Central memory CD4-positive, alpha-beta T cell (primary cell): ENCODE data around the gene SRC.

Source experiments
- DNase-seq: peaks from one replicate; pipeline ENCODE4 v3.0.0; 2022

The SRC gene

DNA sequence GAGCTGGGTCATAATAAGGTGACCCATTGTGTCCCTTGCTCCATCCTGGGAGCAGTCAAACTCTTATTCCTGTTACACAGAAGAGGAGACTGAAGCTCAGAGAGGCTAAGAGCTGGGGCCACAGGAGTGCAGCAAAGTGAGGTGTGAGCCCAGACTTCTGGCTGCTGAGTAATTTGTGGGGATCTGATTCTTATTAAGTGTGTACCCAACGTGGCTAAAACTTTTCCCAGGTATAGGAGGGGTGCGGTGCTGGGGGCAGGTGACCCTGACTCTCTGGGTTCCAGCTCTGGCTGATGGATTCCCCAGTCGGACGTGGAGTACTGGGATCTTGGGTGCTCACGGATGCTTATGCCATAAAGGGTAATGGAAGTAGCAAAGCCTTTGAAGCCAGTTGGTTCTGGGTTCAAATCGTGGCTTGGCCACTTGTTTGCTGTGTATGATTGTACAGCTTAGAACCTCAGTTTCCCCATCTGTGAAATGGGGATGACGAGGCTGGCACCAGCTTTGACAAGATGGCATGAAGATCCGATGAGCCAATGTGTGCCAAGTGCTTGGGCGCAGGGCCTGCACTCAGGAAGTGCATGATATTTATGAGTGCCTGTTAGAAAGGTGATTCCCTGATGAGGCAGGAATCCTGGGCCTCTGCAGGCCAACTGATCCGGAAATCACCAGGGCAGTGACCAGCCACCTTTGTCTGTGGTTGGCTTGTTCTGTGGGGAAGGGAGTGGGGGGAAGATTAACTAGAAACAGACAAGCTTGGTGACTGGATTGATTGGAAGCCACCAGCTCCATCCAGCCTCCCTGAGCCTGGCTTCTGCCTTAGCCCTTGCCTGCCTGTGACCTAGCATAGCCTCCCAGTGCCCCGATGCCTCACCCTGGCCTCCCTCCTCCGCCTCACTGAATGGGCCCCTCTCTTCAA, 6.0 kb downstream of the SRC start:
- no peak for DNase-seq

DNA sequence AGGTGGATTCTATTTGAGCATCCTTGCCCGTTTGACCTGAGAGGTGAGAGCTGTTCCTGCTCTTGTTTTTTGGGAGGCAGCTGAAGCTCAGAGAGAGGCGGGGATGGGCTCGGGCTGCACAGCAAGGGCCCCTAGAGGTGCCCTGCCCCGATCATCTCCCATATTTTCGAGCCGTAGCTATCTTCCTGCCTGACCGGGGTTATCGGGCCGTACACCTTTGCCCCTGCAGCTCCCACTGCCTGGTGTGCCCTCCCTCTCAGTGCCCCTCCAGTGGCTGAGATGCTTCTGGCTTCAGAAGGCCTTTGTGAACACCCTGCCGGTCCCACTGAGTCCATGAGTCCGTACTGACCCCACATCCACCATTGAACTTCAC, 6.7 kb downstream of the SRC start:
- DNase-seq = no peak

DNA sequence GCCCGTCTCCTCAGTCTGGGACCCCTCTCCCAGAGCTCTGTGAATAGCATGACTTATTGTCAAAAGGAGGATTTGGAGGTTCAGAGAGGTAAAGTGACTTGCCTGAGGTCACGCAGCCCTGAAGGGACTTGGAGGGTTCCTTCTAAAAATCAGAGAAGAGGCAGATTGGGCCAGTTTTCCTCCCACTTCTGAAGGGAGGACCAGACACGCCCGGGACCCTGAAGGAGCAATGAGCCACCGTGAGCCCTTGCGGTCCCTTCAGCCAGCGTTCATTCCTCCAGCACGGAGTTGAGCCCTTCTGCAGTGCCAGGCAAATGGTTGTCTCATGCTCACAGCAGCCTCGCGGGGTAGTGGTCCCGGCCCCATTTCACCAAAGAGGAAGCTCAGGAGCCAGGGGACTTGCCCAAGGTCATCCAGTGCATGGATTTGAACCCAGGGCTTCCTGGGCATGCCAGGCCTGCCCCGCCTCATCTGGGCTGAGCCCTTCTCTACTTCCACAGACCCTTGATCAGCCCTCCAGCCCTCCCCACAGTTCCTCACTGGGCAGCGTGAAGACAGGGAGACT, 7.4 kb downstream of the SRC start:
- no peak for DNase-seq

DNA sequence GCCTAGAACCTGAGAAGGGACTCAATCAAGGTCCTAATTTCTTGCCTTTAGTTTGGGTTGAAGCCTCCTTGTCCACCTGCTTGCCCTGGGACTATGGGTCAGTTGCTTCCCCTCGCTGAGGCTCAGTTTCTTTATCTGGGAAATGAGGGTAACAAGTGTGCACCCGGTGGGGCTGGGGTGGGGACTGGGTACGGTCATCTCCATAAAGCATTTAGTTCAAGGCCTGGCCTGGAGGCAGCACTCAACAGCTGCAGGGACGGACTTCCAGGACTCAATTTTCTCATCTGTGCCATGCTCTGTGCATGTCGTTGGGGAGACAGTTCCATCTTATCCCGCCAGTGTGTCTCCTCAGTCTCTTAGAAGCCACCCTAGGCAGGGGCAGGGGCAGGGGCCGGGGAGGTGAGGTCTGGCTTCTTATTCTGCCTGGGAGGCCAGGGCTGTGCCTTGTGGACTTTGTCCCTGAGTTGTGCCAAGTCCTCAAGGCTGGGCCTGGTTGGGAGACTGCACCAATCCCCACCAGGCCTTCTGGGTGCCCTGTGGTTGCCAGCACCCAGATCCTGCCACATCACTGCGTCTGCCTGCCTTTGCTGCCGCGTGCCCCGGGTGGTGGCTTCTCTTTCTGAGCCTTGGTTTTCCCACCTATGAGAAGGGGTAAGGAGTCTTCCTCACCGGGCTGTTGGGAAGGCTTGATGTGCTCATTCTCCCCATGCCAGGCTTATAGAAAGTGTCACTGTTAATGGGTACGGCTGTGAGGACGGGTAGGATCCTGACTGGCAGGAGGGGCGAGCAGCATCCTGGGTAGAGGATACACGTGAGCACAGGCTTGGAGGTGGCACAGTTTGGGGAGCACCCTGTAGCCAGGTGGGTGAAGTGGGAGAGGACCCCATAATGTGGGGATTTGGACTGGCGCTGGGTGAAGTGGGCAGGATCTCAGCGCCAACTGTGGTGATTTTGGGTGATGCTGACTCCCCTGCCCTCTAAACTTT, 8.6 kb downstream of the SRC start:
- no peak for DNase-seq

DNA sequence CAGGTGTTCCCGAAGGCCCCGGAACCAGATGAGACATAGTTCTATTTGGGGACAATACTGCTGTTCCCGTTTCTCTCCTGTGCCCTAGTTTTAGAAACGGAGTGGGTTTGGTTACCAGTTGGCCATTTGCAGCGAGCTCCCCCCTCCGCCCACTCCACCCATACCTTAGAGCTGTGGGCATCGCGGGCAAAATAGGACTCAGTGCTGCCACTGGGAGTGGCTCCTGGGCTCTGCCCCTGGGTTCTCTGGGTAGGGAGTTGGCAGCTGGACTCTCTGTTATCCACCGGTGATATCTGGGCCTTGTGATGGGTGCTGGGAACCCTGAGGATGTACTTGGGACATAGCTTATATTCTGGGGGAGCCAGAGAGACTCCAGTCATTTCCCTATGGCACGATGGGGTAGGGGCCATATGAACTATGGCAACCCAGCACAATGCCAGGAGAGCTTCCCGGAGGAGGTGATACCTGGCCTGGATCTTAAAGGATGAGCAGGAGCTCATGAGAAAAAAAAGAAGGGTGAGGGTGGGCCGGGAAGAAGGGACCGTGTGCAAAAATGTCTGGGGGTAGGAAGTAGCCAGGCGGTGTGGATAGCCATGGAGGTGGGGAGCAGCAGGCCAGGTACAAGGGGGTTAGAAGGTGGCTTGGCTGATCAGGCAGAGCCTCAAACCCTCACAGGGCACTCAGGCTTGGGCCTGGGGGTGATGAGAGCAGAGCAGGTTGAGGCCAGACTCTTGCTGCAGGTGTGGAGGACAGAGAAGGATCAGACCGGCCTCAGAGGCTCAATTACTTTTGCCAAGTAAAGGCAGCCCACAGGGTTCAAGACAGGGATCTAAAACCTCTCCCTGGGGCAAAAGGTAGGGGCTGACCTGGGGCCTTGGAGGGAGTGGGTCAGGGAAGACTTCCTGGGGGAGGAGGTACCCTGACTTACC, 9.6 kb downstream of the SRC start:
- DNase-seq = no peak

DNA sequence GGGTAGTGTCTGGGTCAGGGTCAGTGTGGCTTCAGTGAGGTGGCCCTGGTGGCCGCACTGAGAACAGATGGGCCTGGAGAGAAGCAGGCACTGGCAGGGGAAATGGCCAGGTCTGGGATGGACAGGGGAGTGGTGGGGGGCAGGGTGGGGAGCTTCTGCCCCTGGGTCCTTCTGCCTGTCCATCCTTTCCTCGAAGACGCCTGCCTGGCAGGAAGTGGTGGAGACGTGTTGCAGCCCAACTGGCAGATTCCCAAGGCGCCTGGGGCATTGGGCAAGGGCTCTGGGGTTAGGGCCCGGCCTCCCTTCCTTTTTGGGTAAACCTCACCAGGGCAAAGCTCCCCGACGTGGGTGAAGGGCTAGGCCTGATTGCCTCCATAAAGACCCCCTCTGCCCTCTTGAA, 10.4 kb downstream of the SRC start:
- no peak for DNase-seq

DNA sequence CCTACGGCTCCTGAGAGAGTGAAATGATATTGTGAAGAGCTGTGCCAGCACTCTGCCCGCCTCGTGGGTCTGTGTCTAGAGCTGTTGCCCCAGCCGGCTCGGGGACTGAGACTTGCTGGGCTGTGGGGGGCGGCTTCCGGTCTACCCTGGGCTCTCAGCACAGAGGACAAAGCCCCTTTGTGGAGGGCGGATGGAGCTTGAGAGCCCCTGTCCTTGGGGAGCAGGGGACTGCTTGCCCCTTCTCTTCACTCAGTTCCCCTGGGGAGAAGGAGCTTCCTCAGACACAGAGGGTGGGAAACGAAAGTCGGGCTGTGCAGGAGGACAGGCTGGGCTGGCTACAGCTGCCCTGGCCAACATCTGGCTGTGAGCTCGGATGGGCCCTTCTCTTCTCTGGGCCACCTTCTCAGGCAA, 11.0 kb downstream of the SRC start:
- DNase-seq = no peak

DNA sequence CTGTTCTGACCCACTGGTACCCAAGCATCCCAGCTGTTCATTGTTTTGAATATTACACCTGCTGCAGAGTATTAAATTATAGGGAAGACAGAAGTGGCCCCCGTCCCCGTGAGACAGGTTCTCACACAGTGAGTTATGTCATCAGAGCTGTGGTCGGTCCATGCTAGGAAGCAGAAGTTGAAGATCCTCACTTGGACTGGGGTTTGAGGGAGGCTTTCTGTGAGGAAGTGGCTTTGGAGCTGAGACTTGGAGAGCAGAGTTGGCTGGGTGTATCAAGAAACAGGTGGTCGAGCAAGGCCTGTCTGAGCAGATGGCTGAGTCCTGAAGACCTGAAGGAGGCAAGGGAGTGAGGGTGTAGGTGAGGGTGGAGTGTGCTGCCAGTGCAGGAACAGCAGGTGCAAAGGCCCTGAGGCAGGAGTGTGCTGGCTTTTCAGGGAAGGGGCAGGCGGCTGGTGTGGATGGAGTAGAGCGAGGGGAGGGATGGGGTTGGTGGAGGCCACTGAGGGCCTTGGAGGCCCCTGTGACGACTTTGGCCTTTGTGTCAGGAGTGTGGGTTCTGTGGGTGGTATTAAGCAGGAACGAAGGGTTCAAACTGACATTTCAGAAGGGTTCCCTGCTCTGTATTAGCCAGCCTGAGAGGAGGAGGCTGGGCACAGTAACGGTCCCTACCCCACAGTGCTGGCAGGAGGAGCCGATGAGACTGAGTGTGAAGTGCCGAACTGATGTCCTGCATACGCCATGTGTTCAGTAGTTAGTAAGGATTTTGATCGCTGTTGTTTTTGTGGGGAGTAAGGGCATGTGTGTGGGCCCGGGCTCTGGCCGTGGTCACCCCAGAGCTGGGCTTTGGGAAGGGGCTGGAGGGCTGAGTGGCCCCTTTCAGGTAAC, 11.8 kb downstream of the SRC start:
- DNase-seq = no peak

DNA sequence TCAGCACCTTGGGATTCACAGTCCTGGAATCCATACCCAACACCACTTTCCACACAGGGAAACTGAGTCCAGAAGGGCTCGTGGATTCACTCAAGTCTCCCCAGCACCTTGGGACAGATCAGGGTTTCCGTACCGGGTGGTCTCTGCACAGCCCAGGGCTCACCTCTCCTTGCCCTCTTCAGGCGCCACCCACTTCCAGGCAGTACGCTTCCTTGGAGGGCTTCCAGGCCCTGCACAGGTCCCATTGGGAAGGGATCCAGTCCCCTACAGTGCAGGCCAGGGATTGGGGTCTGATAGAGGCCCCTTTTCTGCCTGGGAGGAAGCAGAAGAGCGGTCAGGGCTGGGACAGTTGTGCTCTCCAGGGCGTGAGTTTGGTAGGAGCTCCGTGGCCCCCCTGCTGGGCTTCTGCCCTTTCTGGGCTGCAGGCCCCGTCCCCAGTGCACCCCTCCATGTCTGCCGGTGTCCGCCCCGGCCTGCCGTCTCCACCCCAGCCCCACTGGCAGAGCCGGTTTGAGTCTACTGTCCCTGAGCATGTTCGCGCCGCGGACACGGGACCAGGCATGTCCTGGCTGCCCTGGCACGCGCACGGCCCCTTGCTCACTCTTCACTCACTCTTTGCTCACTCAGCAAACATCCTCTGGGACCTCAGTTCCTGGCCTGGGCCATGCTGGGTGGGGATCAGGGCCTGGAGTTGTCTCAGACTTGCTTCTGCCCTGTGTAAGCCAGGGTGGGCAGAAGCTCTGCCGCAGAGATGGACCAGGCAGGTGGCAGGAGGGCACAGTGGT, 12.6 kb downstream of the SRC start:
- DNase-seq = no peak

DNA sequence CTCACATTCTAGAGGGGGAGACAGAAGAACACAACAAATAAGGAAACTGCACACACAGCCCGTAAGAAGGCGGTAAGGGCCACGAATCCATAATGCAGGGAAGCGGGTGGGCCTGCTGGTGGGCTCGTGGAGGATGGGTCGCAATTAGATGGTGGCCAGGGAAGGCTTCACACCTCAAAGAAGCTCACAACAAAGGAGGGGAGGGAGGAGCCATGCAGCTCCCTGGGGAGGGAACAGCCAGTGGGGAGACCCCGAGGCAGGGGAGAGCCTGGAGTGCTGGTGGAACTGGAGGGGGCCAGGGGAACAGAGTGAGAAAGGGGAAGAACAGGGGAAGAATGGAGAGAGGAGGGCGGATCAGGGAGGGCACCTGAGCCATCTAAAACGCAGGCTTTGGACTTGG, 13.4 kb downstream of the SRC start:
- DNase-seq = no peak

DNA sequence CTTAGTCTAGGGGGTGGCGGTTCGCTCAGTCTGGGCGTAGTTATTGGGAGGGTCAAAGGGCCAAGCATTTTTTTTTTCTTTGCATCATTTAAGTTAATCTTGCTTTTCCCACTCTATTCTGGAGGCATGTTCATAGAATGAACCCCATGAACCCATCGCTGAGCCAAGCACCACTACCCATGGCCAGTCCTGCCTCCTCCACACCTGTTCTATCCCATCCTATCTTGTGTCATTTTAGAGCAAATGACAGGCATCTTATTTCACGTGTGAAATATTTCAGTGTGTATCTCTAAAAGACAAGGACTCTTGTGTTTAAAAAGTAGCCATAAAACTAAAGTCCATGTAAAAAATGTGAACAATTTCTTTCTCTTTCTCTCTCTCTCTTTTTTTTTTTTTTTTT, 13.9 kb downstream of the SRC start:
- DNase-seq = no peak

DNA sequence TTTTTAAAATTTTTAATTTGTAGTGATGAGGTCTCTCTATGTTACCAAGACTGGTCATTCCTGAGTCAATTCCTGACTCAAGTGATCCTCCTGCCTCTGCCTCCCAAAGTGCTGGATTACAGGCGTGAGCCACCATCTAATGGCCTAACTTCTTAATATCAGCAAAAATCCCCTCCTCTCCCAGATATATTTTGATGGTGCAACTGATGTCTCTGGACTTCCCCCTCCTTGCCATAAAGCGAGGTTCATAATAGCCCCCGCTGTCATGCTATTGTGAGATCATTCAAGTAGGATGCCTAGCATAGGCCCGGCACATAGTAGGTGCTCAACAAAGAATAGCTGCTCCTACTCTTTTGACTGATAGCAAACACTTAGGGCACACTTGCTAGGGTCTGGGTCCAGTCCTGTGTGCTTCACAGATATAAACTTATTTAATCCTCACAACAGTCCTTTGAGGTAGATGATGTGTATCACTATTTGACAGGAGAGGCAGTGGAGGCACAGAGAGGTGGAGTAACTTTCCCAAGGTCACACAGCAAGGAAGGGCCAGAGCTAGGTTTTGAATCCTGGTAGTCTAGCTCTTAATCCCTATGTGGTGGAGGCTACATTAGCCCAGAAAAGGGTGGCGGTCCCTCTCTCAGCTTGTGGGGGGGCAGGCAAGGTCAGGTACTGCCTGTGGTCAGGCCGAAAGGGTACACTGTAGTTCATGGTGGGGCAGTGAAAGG, 14.6 kb downstream of the SRC start:
- no peak for DNase-seq

DNA sequence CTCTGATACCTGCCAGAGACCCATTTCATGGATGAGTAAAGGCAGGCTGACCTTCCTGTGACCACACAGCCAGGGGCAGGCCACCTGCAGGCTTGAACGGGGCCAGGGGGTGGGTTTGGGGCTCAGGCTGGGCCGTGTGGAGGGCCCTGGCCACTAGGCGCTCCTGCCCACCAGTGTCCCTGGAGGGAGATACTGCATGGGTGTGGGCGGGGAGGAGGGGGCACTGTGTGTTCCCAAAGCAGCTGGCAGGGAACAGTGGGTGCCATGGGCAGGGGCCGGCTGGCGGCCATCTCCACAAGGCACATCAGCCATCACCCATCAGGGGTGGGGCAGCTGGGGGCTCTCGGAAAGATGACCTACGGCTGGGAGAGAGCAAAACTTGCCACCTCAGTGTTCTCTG, 15.4 kb downstream of the SRC start:
- DNase-seq = no peak

DNA sequence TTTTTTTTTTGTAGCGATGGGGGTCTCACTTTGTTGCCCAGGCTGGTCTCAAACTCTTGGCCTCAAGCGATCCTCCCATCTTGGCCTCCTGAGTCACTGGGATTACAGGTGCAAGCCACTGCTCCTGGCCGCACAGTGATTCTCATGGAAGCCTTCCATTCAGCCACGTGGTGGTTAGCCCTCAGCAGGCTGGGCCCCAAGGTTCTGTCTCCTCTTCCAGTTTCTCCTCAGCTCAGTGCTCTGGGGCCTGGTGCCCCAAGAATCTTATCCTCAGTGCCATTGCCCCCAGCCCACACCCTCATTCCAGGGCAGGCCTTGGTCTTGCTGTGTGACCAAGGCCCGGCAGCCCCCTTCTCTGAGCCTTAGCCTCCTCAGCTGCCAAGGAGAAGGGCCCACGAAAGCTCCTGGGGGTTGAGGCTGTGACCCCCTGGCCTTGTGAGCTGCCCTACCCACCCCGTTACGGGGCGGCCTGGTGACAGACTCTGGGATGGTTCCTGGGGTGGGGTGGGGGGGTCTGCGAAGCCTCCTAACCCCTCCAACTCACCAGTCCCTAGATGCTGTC, 16.4 kb downstream of the SRC start:
- no peak for DNase-seq

DNA sequence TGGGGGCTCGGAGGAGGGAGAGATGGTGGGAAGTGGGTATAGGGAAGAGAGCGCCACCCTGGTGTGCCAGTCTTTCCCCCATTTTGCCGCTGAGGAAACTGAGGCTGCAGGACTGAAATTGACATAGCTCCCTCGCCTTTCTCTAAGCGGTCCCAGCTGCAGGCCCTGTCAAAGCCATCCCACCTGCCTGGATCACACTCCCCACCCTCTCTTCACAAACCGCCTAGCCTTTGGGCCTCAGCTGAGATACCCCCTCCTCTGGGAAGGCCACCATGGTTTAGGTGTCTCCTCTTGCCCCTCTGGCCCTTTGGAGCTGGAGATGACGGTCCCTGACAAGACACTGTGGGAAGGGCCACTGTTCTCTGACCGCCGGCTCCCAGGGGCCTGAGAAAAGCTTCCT, 16.9 kb downstream of the SRC start:
- DNase-seq = no peak

DNA sequence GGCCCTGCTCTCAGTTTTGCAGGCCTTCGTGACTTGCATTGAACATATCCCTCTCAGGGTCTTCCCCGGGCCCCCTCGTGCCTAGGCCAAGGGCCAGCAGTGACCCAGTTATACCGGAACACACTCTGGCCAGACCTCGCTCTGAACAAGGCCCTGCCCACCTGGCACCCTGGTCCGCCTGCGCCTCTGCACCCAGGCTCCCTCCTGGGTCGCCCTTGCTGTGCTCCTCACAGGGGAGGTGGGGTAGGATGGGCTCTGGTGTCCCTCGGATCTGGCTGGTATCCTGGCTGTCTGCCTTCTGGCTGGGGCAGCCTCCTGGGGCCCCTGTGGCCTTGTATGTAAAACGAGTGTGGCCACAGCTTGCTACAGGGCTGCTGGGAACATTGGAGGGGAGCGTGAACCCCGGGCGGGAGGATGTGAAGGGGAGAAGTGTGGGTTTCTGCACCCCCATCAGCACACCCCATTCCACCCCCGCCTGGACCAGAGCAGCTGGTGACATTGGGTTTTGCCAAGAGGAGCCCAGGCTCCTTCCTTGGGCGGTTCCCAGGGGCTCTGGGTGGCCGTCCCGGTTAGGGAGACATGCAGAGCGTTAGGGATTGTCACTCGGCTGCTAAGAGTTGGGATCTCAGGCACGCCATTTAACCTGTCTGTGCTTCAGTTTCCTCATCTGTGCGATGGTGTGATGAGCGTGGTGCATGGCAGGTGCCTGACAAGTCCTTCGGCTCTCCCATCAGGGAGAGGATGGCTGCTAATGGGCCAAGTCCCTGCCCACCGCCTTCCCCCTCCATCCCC, 17.5 kb downstream of the SRC start:
- DNase-seq = no peak

DNA sequence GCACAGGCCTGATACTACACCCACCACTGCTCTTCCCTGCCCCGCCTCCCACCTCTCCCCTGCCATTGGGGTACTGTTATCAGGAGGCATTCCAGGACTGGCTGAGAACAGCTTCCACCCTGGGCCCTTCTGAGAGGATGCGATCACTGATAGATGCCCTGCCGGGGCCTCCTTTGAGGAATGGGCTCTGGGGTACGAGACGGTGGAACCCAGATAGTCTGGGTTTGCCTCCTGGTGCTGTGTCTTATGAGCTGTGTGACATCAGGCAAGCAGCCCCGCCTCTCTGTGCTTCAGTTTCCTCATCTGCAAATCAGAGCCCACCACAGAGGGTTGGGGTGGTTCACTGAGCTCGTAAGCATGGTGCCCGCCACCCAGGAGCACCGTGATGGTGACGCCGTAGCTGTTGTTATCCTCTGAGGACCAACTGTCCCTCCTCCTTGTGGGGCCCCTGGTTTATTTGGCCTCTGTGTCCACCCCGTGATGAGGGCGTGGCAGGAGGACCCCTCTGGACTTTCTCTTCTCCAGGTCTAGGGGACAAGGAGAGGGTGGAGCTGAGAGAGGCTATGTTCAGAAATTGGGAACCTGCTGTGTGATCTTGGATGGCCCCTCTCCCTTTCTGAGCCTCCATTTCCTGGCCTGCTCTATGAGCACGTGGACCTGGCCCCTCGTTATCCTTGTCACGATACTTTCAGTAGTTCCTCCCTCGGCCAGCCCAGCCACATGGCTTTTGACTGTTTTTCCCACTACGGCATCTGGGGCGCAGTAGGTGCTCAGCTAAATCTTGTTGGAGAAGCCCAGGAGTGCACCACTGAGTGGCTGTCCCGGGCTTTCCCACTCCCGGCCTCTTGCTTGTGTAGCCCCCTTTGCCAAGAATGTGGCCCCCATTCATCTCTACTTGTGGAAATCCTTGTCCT, 18.3 kb downstream of the SRC start:
- DNase-seq = no peak

DNA sequence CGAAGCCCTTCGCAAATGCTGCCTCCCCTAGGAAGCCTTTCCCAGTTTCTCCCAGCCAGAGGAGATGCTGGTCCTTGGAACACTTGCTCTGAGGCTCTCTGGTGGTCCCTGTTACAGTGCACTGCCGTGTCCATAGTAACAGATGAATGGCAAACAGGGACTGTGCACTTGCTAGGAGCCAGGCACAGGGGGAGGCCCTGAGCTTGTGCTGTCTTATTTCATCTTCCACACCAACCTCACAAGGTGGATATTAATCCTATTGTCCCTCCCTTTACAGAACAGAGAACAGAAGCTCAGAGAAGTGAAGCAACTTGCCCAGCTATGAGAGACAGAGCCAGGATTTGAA, 19.0 kb downstream of the SRC start:
- DNase-seq = no peak
